ENCODE results near the gene C11orf58.

Gene C11orf58

GRCh38 chr11:16767957-16768356 lies 29.5 kb downstream of the C11orf58 start:
- DNase-seq (ENCODE audit: low spot score): no peak

DNA sequence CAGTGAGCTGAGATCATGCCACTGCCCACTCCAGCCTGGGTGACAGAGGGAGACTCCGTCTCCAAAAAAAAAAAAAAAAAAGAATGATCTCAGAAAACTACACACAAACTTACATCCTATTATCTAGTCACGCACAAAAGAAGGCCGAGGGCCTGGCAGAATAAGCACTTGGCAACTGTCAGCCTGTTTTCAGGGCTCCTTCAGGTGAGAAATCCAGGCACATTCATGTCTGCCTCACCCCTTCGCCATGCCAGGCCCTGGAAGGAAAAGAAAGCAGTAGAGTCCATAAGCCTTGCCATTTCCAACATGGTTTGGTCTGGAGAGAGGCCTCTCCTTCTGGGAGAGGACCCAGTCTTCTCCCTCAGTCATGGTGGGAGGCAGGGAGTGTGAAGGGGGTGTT lies 30.9 kb downstream of the C11orf58 start:
- DNase-seq (ENCODE audit: low spot score): no peak

DNA sequence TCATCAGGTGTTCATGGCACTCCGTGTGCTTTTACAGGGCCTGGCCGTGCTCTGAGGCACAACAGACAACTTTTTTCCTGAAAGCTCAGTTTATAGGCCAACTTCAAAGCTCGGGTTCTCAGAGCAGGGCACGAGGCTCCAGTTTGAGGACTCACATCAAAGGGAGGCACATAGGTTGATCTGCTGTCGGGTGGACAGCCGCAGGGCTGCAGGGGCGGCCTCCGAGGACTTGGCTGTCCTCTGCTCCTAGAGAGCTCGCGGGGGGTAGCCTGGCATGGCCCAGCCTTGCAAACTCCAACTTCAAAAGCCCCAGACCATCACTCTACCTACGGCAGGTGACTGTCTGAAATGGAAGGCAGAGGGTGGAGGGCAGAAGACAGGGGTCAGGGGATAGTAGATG lies 31.6 kb downstream of the C11orf58 start:
- DNase-seq (ENCODE audit: low spot score): no peak

DNA sequence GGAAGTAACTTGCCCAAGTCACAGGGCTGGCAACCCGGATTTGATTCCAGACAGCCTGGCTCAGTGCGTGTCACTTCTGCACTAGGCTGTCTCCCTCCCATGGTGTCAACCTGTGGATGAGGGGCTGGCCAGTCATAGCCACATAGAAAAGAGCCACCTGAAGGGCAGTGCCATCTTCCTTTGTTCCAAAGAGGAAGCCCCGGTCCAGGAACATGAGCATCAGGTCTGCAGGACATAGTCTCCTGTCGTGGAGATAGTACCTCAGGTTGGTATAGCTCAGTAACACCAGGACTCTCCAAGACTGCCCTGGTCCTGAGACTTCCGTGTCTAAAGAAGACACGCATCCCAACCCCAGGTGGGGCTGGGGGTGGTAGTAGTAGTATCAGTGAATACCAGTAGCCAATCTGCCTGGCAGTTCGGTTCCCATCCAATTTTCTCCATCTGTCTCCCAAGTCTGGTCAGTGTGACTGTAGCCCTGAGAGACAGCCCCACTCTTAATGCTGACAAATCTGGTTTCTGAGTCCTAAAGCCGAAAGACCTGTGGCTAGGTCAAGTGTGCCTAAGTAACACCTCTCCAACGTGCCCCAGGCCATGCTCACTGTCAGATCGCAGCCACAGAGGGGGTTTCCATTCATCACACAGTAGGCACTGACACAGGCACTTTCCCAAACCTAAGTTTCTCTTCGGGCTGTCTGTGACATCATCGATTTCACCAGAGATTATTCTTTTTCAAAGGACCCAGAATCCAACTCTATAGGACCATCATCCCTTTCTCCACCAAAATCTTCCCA lies 33.1 kb downstream of the C11orf58 start:
- no peak for DNase-seq (ENCODE audit: low spot score)

- DNase-seq (ENCODE audit: low spot score): no peak
These were observed 33.7 kb downstream of the C11orf58 start for GRCh38 chr11:16772141-16772512.

- no peak for DNase-seq (ENCODE audit: low spot score)
These were observed 35.8 kb downstream of the C11orf58 start for GRCh38 chr11:16773981-16774935.

GRCh38 chr11:16774936-16775613 lies 36.6 kb downstream of the C11orf58 start:
- peak; percentile 32 for DNase-seq (ENCODE audit: low spot score)

- DNase-seq (ENCODE audit: low spot score): no peak
These were observed 37.3 kb downstream of the C11orf58 start for GRCh38 chr11:16775614-16776283.

- DNase-seq (ENCODE audit: low spot score): no peak
These were observed 38.5 kb downstream of the C11orf58 start for GRCh38 chr11:16776711-16777612.

DNA sequence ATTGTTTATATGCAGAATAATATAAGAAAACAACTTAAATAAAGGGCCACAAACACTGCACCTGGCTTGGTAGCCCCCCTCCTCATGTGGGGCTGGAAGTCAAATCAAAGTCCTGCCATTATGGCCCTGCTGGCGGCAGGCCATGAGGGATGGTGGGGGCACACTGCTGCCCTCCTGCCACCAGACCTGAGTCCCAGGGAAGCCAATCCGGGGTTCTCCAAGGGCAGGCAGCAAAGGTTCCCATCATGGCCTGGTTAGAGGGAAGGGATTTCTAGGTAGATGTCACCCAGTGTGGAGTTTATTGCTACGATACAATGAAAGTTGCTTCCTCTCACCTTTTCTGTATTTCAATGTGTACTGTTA lies 39.1 kb downstream of the C11orf58 start:
- no peak for DNase-seq (ENCODE audit: low spot score)

- DNase-seq (ENCODE audit: low spot score): no peak
These were observed 39.8 kb downstream of the C11orf58 start for GRCh38 chr11:16778286-16778685.

DNA sequence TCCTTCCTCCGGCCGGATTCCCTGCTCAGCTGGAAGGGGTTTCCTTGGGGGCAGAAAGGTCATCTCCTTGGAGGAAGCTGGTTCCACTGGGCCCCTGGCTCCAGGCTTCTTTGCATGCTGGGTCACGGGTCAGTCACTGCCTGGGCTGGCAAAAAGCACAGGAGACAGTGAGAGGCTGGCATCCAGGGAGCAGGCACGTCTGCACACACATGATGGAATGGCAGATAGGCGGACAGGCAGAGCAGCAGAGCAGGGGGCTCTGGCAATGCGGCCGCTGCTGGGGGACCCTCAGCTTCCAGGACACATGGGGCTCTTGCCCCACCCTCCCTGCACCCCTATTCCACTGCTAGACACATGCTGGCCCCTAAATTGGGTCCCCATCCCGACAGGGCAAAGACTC lies 40.4 kb downstream of the C11orf58 start:
- DNase-seq (ENCODE audit: low spot score): no peak

DNA sequence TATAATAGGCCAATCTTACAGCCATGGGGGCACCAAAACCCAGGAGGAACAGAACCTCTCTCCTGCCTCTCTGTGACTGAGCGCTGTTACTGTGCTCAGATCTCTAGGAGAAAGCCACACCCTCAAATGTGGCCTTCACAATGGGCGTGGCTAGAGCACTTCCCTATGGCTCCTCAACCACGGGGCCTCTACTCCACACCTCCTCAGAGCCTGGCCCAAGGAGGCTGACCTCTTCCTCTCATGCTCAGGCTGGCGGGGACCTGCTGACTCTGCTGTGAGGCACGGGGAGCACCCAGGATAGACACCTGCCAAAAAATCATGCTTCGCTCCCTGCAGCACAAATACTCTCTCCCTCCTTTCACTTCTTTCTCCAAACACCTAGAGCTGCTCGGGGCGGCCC lies 41.0 kb downstream of the C11orf58 start:
- DNase-seq (ENCODE audit: low spot score): peak; percentile 22

GRCh38 chr11:16780146-16780545 lies 41.7 kb downstream of the C11orf58 start:
- DNase-seq (ENCODE audit: low spot score): no peak

DNA sequence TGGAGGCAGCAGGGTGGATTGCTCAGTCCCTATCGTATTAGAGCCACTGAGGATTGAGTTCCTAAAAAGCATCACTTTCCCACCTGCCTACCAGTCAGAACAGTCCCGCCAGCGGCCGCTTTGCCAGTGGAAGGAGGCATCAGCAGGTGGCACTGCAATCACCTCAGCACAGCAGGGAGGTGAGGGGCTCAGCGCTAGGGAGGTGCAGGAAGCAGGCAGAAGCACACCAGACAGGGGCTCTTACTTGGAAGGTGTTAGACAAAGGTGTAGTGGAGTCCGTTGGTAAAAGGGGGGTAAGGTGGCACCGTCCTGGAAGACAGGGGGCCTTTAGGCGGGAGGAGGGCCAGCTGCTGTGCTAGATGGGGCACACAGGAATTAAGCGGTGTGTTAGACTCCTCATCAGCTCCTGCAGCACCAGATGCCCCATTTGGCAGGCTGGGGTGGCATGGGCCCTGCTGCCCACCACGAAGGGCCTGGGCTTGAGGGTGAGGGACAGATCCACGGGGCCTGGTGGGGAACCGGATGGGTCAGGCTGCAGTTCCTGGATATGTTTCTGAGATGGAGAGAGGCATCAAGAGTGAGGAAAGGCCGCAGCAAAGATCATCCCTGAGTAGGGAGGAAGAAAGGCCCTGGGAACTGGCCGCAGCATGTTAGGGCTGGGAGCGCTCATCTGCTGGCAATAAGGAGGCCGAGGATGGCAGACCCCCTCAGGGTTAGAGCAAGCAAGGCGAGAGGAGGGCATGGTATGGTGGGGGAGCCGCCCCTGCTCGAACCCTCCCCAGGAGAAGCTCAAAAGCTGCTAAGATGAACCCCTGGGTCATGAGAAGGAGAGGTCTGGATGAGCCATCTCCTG lies 42.5 kb downstream of the C11orf58 start:
- DNase-seq (ENCODE audit: low spot score): no peak

DNA sequence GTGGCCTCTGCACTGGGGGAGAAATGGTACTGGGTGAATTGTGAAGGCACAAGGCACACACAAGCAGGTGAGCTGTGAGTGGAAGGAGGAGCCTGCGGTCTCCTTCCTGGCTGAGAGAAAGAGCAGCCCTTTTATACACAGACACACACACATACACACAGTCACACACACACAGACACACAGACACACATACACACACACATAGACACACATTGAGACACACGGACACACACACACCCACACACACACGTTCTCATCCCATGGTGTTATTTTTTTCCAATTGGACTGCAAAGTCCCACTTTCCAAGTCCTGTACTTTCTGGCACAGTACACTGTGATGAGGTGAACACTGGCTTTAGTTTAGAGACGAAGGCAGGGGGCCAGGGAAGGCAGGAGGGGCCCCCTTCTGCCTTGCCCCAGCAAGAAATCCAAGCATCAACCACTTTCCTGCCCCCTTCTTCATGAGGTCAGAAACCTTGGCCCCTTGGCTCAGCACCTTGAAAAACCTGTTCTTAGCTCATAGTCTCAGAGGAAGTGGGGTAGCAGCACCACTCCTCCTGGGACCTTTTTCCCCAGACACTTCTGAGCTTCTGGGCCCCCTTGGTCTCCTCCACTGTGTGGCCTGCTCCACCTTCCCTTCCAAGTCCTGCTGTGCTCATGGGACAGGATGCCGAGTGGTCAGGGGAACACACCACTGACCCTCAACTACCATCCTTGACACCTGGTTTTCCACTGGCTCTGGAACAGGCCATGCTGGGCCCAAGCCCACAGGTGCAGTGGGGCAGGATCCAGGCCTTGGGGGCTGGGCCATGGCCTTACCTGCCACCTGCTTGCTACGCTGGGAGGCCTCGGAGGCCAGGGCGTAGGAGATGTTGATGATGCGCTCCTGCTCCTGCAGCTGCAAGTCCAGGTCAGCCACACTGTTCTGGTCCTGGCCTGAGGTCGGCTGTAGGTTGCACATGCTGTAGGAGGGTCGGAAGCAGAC lies 43.8 kb downstream of the C11orf58 start:
- DNase-seq (ENCODE audit: low spot score): no peak

DNA sequence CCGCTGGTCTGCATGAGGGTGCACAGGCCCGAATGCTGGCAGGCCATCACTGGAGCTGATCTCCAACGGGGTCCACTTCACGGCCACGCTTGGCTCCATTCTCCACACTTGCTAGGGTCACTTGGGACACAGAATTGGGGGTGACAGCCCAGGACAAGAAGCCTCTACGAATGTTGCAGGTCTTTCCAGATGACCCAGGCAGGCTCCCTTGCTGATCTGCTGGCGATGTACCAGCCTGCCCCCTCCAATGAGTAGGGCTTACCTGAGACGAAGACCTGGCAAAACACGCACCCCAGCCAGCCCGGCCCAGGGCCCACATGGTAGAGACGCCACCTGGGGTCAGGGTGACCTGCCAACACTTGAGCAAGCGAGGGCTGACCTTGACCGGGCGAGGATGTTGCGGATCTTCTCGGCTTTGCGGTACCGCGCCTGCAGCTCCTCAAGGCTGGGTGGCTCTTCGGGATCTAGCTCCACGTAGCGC lies 44.9 kb downstream of the C11orf58 start:
- DNase-seq (ENCODE audit: low spot score): no peak

GRCh38 chr11:16784097-16784496 lies 45.6 kb downstream of the C11orf58 start:
- no peak for DNase-seq (ENCODE audit: low spot score)

GRCh38 chr11:16784666-16785065 lies 46.2 kb downstream of the C11orf58 start:
- no peak for DNase-seq (ENCODE audit: low spot score)

All from SW480 (cell line).